Thyroid gland (tissue), 4 donors: ENCODE results near the gene UBE2U. TPM values are rescaled to one million over a fixed set of nuclear protein-coding genes. Genes with fewer than 3 reads are reported as not detected.

Source experiments
- DNase-seq, 2 donors: peaks; one replicate each; pipeline ENCODE4 v3.0.0-alpha.2; 2019
- H3K27ac ChIP-seq, 3 donors: fragments of 200-600 bp; sonication (generic); 1 replicate in 2 of 3; 2 replicates in 1 of 3; pipeline ENCODE4 v1.5.1; 2016 to 2019; ENCODE audit warnings: mild to moderate bottlenecking in 1 of 3, moderate library complexity in 1 of 3
- H3K27me3 ChIP-seq: fragments of 200-600 bp; sonication (generic); one replicate; pipeline ENCODE4 v1.5.1; 2019
- H3K36me3 ChIP-seq, 2 donors: fragments of 200-600 bp; sonication (generic); one replicate each; pipeline ENCODE4 v1.5.1; 2016 to 2019
- H3K4me1 ChIP-seq, 2 donors: fragments of 200-600 bp; sonication (generic); one replicate each; pipeline ENCODE4 v1.5.1; 2017 to 2019
- H3K4me3 ChIP-seq, 3 donors: fragments of 200-600 bp; sonication (generic); replicated peaks in 1 of 3; 1 replicate in 2 of 3; 2 replicates in 1 of 3; pipeline ENCODE4 v1.5.1; 2016; ENCODE audit warnings: mild to moderate bottlenecking in 1 of 3
- H3K9me3 ChIP-seq: fragments of 200-600 bp; sonication (generic); one replicate; pipeline ENCODE4 v1.5.1; 2017
- POLR2A ChIP-seq, 2 donors: fragments of 450-650 bp; IDR thresholded peaks; one replicate each; pipeline ENCODE4 v1.6.1; 2017; ENCODE audit warnings: antibody characterized with exemption in 2 of 2, mild to moderate bottlenecking in 2 of 2, moderate library complexity in 1 of 2
- WGBS, 2 donors: methylation state at CpG; one replicate each; pipeline ENCODE4 v1.1.5; 2017; 5-methylcytosine and 5-hydroxymethylcytosine counted together
- intact Hi-C: fragments of 100-400 bp; cut with DNase I; formaldehyde crosslinking; loops from one replicate; pipeline ENCODE4 v1.15.1; 2023
- total RNA-seq, 4 donors: library from RNA; depleted of rRNA; stranded (reverse); fragments of >200 nt; gene quantifications; one replicate each; pipeline ENCODE4 v1.2.3, GENCODE V29; 2016
- TF ChIP-seq, protein P1 (sequence below), 6 experiments: fragments of 200-600 bp in 3 of 6; fragments of 450-650 bp in 3 of 6; sonication (generic) in 3 of 6; IDR thresholded peaks; one replicate each; pipeline ENCODE4 v1.5.1; 2016 to 2019; ENCODE audit warnings: antibody characterized with exemption in 6 of 6, mild to moderate bottlenecking in 2 of 6, inconsistent platforms in 1 of 6, moderate library complexity in 1 of 6

UBE2U gene
- total RNA-seq, 4 donors from 2014 or later: not detected

DNA sequence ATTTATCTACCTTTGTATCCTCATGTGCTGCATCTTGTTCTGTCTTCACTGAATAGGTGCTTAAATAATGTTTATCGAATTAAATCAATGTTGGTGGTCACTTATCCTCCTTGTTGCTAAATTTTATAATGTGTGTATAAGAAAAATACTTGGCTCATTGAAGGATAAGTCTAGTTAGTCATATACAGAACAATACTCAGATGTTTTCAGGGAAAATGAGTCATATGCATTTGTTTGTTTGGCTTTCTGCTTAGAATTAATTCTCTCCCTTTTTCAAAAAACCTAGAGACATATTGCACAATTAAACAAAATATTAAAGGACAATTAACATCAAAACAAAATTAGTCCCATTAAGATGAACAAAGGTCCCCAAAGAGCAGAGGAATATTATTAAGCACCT is 89.0 kb downstream of the UBE2U start:
- Histone ChIP-seq H3K27me3 (no peaks in the 10 kb centered on the region), H3K36me3 (no peaks in the 10 kb centered on the region), H3K27ac (no peak overlapping the region), H3K4me3 (no peak overlapping the region), H3K9me3 (no peaks in the 10 kb centered on the region), H3K4me1 (no peaks in the 10 kb centered on the region)
- no peak for DNase-seq
- WGBS, 2 donors: 93 to 95% methylated on average over 1 of the region's 1 CpG
- TF ChIP-seq, protein P1, sequence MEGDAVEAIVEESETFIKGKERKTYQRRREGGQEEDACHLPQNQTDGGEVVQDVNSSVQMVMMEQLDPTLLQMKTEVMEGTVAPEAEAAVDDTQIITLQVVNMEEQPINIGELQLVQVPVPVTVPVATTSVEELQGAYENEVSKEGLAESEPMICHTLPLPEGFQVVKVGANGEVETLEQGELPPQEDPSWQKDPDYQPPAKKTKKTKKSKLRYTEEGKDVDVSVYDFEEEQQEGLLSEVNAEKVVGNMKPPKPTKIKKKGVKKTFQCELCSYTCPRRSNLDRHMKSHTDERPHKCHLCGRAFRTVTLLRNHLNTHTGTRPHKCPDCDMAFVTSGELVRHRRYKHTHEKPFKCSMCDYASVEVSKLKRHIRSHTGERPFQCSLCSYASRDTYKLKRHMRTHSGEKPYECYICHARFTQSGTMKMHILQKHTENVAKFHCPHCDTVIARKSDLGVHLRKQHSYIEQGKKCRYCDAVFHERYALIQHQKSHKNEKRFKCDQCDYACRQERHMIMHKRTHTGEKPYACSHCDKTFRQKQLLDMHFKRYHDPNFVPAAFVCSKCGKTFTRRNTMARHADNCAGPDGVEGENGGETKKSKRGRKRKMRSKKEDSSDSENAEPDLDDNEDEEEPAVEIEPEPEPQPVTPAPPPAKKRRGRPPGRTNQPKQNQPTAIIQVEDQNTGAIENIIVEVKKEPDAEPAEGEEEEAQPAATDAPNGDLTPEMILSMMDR (IDR thresholded peaks at IDR 0.05): no peak
- TF ChIP-seq POLR2A (IDR thresholded peaks at IDR 0.05): no peak
- intact Hi-C loops: no loop called here

DNA sequence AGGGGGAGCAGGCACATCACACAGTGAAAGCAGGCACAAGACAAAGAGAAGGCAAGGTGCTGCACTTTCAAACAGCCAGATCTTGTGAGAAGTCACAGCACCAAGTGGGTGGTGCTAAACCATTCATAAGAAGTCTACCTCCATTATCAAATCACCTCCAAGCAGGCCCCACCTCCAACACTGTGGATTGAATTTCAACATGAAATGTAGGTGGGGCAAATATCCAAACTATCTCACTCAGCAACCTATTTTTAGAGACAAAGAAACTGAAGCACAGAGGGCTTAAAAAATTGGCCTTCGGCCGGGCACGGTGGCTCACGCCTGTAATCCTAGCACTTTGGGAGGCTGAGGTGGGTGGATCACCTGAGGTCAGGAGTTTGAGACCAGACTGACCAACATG is 90.4 kb downstream of the UBE2U start:
- TF ChIP-seq POLR2A (IDR thresholded peaks at IDR 0.05): no peak
- TF ChIP-seq, protein P1 (IDR thresholded peaks at IDR 0.05): no peak
- no peak for DNase-seq
- H3K27me3 ChIP-seq: no peaks in the 10 kb centered on the region
- WGBS, 2 donors: 86 to 94% methylated on average over 4 of the region's 4 CpGs
- no peak overlapping the region for H3K27ac ChIP-seq
- H3K9me3 ChIP-seq: no peaks in the 10 kb centered on the region
- intact Hi-C loops: no loop called here
- H3K36me3 ChIP-seq: no peaks in the 10 kb centered on the region
- no peak overlapping the region for H3K4me3 ChIP-seq
- H3K4me1 ChIP-seq: no peaks in the 10 kb centered on the region

DNA sequence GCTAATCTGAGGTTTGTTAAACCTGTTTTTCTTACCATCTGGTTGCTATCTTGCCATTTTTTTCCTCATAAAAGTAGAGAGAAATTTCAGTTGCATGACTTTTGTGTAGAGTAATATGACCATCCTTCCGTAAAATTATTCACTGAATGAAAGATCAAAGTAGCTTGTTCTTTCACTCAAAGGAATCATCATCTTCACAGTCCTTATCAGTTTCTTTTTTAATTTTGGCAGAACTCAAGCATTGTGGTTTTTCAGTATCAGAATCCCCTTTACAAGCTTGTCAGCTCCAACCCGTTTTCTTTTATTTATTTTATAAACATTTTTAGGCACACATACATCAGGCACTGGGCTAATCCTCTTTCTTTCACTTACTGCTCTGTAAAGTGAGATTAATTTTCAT is 91.7 kb downstream of the UBE2U start:
- TF ChIP-seq POLR2A (IDR thresholded peaks at IDR 0.05): no peak
- TF ChIP-seq, protein P1 (IDR thresholded peaks at IDR 0.05): no peak
- intact Hi-C loops: no loop called here
- no peaks in the 10 kb centered on the region for H3K4me1 ChIP-seq
- no peaks in the 10 kb centered on the region for H3K36me3 ChIP-seq
- no peaks in the 10 kb centered on the region for H3K9me3 ChIP-seq
- H3K4me3 ChIP-seq: no peak overlapping the region
- H3K27me3 ChIP-seq: no peaks in the 10 kb centered on the region
- 64 to 78% methylated on average over 2 of the region's 2 CpGs for WGBS, 2 donors
- H3K27ac ChIP-seq: no peak overlapping the region
- DNase-seq: no peak

DNA sequence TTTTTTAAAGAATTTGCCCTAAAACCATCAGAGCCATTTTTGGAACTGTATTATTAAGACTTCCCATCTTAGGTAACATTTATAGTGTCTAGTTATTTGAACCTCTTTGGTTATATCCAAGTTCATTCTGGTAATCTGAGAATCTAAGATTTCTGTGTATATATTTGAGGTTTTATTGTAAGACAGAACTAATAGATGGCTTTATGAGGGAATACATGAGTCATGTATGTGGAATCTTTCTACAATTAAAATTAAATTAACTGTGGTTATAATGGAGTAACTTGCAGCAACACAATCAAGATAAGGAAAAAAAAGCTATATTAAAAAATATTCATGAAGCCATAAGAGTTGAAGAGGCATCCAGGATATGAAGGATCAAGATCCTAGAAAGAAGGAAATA is 92.1 kb downstream of the UBE2U start:
- no peak overlapping the region for H3K4me3 ChIP-seq
- TF ChIP-seq POLR2A (IDR thresholded peaks at IDR 0.05): no peak
- TF ChIP-seq, protein P1 (IDR thresholded peaks at IDR 0.05): no peak
- H3K36me3 ChIP-seq: no peaks in the 10 kb centered on the region
- intact Hi-C loops: no loop called here
- DNase-seq: no peak
- no peaks in the 10 kb centered on the region for H3K4me1 ChIP-seq
- H3K27ac ChIP-seq: no peak overlapping the region
- no peaks in the 10 kb centered on the region for H3K9me3 ChIP-seq
- no peaks in the 10 kb centered on the region for H3K27me3 ChIP-seq

DNA sequence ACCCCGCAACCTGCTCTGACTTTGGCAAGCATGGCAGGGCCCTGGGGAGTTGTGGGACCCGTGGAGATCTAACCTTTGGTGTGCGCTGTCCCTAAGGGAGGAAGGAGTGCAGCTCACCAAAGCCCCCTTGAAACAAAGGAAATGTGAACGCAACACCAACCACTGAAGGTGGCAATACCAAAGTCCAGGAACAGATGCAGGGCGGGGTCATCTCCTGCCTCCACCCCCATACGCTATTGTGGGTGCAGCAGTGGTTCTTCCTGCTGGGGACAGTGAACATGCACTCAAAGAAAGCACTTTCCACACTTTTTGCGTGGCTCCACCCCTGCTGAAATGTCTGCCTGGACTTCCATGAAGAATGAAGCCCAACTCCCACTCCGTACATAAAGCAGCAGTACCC is 93.0 kb downstream of the UBE2U start:
- no peaks in the 10 kb centered on the region for H3K9me3 ChIP-seq
- no peak overlapping the region for H3K27ac ChIP-seq
- DNase-seq: no peak
- 86 to 88% methylated on average over 6 to 8 of the region's 8 CpGs for WGBS, 2 donors
- no peaks in the 10 kb centered on the region for H3K4me1 ChIP-seq
- TF ChIP-seq, protein P1 (IDR thresholded peaks at IDR 0.05): no peak
- no peak for TF ChIP-seq POLR2A (IDR thresholded peaks at IDR 0.05)
- intact Hi-C loops: no loop called here
- H3K27me3 ChIP-seq: no peaks in the 10 kb centered on the region
- H3K36me3 ChIP-seq: no peaks in the 10 kb centered on the region
- H3K4me3 ChIP-seq: no peak overlapping the region
